HG03565 (cell line): Measurements from ENCODE around the gene LSM2.
"Not testable (repeated sequence)": the region's sequence is repeated elsewhere in the genome, so short reads cannot be mapped to it uniquely, and the experiment has no call there.

Experiments
- ATAC-seq: cut with Tn5 transposase; IDR thresholded peaks from one replicate; pipeline ENCODE4 v1.9.1; 2021; ENCODE audit warnings: mild to moderate bottlenecking, moderate library complexity; ENCODE audit not compliant: unreplicated experiment

LSM2 gene

DNA sequence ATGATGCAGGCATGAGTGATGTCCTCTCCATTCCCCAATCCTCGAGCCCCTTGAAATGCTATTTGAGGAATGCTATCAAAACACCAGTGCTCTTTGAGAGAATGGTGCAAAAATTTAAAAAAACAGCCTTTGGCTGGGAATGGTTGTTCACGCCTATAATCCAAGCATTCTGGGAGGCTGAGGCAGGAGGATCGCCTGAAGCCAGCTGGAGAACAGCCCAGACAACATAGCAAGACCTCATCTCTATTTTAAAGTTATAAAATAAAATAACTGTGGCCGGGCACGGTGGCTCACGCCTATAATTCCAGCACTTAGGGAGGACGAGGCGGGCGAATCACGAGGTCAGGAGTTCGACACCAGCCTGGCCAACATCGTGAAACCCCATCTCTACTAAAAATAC, 7.0 kb downstream of the LSM2 start:
- ATAC-seq = no peak

GRCh38 chr6:31797588-31797987, 9.2 kb downstream of the LSM2 start:
- no peak for ATAC-seq

DNA sequence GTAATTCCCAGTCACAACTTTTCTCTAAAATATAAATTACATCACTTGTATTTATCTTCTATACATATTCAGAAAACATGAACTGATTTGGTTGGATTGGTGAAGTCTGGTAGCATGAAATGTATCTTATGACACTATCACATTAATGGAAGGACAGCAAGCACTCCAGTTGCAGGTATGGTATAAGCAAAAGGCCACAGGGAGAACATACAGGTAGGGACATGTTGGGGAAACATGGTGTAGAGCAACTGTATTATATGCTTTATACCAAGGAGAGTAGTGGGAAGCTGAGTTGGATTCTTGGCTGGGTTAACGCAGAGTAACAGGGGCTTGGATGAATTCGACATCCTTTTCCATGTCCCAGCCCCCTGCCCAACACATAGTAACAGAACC, 9.8 kb downstream of the LSM2 start:
- no peak for ATAC-seq

DNA sequence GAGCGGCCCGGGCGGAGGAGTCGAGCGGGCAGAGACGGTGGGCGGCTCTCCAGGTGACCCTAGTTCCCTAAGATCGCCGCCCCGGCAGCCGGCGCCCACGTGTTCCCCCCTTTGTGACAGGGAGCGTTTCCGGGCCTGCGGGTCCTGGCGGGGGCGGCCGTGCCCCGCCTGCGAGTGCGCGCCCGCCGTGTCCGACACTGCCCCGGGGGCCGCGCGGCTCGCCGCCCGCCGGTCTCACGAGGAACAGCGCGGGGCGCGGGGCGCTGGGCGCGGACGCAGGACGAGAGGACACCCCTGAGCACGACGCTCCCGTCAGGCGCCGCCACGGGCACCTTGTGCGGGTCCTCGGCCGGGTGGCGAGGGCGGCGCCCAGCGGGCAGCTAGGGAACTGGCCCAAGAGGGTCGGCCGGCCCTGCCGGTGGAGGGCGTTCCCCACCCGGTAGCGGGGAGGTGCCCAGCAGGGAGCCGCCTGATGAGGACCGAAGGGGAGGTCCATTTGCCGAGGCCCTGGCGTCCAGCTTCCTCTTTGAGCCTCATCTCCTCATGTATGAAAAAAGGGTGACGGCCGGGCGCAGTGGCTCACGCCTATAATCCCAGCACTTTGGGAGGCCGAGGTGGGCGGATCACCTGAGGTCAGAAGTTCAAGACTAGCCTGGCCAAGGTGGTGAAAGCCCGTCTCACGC, 11.0 kb downstream of the LSM2 start, which contains the start of gene VARS1:
VARS1 (minus strand) TSS at position 137 of the 683 bp plus-strand sequence. CDS start 535 bp downstream, outside the sequence.
- peak; percentile 63 for ATAC-seq

DNA sequence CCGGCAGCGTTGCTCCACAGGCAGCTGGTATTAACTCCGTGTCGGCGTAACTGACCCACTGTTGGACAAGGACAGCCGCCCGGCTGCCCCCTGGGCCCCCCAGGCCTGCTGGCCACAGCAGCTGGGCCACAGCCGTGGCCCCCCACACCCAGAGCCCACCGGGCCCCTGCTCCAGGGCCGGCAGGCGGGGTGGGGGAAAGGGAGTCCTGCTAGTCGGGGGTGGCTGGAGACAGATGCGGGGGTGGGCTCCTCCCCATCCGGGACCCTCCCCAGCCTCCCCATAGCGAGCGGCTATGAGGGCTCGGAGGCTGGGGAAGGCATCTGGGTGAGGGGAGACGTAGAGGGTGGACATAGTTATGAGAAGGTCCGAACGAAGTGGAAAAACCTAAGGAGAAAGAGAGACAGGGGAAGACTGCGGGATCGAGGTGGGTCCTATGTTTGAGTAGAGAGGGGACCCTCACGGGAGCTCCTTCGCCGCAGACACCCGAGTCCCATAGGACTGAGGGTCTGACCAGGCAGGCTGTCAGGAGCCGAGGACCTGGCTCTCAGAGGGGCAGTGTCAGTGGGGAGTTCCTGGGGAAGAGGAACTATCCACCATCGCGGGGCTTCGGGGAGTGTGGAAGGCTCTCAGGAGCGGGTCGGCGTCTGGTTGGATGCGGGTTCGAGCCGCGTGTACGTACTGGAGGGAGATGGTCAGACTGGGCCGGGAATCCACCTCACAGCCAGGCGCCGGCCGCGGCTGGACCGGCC, 11.7 kb downstream of the LSM2 start:
- no peak for ATAC-seq

DNA sequence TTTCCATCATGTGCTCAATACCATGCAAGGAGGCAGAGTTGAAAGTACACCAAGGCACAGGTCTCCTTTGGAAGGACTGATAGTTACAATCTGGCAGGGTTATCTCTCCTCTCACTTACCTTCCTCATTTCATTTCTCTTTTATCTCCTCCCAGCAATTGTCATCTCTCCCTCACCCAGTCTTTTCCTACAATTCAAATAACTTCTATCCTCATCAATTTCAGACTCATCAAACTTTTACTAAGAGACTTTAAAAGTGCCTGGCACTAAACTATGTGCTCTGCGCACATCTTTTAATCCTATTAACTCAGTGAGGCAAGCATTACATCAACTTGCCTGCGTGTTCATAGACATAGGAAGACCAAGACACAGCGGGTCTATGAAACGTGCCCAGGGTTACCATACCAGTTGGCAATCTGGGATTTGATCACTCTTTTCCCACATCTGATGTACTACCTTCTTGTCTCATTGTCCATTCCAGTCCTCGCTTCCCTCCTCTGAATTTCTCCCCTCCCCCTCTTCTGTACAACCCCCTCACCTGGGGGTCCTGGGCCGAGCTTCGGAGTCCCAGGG, 12.4 kb downstream of the LSM2 start:
- no peak for ATAC-seq

DNA sequence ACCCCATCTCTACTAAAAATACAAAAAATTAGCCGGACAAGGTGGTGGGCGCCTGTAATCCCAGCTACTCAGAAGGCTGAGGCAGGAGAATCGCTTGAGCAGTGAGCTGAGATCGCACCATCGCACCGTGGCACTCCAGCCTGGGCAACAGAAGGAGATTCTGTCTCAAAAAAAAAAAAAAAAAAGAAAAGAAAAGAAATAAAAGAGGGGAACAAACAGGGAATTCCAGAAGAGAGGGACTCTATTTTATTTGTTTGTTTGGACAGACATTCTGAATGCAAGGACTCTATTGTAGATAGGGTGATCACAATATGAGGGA, 12.9 kb downstream of the LSM2 start:
- ATAC-seq = not testable (repeated sequence)

GRCh38 chr6:31792761-31793171, 14.0 kb downstream of the LSM2 start:
- ATAC-seq = no peak

GRCh38 chr6:31792090-31792374, 14.7 kb downstream of the LSM2 start:
- no peak for ATAC-seq

DNA sequence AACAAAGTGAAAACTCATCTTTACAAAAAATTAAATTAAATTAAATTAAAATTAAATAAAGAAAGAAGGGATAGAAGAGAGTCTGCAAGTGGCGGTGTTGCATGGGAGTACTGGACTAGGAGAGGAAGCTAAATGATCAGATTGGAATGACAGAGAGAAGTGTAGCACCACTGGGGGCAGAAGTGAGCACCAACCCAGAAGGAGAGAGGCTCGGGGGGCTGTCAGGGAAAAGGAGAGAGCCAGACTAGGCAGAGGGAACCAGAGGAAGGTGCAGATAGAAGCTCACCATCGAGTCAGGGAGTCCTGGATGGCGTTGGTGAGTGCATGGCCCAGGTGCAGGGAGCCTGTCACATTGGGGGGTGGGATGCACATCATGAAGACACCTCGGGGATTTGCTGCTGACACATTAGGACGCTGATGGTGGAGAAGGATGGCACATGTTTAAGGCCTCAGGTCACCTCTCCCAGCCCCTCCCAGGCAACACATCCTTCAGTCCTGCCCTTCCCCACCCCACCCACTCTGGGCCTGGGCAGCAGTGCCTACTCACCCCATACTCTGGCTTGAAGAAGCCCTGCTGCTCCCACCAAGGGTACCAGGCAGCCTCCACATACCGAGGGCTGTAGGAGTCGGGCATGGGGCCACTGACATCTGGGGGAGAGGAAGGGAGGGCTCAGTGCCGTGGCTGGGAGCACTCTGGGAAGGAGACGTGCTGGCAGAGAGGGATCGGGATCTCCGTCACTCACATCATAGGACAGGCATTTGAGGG, 15.3 kb downstream of the LSM2 start:
- ATAC-seq = no peak

- ATAC-seq = no peak
Measured at GRCh38 chr6:31785475-31785874, 21.3 kb downstream of the LSM2 start.

- no peak for ATAC-seq
Measured at GRCh38 chr6:31784098-31784925, 22.5 kb downstream of the LSM2 start.

- ATAC-seq = no peak
Measured at GRCh38 chr6:31782126-31782855, 24.5 kb downstream of the LSM2 start.

- no peak for ATAC-seq
Measured at GRCh38 chr6:31781244-31782125, 25.3 kb downstream of the LSM2 start.

DNA sequence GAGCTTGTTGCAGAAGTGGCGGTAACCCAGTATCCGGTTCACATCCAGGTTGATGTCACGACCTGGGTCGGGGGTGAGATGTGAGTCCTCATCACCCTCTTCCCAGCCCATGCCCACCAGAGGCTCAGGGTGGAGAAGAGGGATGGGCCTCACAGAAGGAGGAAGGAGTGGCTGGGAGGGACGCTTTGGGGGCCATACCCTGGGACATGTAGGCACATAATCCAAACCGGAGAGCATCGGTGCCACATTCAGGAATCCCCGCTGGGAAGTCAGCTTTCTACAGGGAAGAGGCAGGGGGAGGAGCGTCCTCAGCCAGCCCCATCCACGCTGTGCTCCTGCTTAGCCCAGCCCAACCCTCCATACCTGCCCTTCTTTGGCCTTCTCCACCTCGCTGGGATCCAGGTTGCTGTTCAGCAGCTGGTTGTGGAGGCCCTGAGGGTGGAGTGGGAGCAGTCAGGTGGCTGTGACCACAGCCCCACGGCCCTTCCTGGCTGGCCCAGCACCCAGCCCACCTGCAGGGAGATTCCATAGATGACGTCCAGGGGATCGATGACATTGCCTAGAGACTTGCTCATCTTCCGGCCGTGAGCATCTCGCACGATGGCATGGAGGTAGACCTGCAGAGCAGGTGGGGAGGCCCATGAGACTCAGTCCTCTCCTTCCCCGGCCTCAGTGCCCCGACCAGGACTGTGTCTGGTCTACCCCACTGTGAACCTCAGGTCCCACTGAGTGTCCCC, 26.1 kb downstream of the LSM2 start:
- ATAC-seq = no peak

DNA sequence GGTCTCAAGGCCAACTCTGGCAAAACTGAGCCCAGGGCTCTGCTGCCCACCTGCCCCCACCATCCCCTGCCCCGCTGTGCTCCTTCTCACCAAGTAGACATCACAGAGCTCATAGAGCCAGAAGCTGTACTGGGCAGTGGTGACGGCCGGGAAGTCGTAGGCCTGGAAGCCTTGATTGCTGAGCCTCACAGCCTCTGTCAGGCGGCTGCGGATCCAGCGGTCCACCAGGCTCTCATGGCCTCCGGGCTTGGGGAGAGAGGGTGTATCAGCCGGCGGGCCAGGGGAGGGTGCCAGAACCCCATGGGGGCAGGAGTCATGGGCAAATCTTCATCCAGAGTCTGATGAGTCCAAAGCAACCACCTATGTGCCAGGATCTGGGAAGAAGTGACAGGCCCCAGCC, 26.9 kb downstream of the LSM2 start:
- no peak for ATAC-seq

DNA sequence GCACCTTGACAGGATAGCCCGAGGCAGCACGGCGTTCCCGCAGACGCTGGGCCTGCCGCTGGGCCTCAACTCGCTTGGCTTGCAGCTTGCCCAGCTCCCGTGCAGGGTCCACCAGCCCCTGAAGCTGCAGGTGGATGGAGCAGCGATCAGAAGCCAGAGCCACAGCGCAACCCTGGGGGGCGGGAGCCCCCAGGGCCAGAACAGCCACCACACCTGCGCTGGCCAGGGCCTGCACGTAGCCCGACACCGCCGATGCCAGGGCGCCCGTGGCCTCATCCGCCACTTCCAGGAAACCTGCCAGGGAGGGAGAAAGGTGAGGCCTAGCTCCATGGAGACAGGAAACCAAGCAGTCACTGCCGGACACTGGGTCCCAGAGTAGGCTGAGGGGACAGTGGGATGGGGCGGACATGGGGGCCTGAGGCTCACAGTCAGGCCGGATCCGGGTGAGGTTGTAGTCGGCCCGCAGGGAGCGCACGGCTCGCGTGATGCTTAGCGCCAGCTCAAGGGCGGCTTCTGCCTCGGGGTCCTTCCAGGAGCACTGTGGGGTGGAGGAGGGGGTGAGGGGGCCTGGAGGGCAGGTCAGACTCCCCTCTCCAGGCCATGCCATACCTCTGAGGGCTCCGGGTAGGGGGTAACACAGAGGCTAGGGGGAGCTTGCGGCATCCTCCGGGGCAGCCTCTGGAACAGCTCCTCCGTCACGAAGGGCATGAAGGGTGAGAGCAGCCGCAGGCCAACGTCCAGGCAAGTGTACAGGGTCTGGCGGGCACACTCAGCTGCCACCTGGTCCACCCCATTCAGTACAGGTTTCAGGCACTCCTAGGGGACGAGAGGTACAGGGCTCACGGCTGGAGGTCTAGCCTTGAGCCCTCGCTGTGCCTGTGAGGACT, 27.5 kb downstream of the LSM2 start:
- ATAC-seq = no peak

- ATAC-seq = no peak
Measured at GRCh38 chr6:31778193-31778592, 28.6 kb downstream of the LSM2 start.
